ENCODE results near the gene JPH3.

JPH3 gene

DNA sequence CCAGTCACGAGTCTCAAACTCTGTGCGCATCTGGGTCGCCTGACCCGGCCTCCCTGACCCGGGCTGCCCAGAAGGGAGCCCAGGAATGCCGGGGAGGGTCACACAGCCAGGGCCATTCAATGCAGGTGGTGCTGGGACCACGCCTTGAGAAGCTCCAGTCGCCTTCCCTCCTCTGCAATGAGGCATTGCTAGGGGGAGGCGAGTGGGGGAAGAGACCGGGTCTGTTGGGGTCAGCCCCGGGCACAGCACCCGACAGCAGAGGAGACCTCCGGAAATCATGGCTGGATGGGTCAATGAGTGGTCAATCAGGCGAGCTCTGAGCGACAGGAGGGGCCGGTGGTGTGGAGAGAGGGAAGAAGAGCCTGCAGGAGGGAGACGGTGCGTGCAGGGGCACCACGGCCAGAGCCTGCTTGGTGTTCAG lies 13.3 kb downstream of the JPH3 start:
- TF ChIP-seq, protein P1, sequence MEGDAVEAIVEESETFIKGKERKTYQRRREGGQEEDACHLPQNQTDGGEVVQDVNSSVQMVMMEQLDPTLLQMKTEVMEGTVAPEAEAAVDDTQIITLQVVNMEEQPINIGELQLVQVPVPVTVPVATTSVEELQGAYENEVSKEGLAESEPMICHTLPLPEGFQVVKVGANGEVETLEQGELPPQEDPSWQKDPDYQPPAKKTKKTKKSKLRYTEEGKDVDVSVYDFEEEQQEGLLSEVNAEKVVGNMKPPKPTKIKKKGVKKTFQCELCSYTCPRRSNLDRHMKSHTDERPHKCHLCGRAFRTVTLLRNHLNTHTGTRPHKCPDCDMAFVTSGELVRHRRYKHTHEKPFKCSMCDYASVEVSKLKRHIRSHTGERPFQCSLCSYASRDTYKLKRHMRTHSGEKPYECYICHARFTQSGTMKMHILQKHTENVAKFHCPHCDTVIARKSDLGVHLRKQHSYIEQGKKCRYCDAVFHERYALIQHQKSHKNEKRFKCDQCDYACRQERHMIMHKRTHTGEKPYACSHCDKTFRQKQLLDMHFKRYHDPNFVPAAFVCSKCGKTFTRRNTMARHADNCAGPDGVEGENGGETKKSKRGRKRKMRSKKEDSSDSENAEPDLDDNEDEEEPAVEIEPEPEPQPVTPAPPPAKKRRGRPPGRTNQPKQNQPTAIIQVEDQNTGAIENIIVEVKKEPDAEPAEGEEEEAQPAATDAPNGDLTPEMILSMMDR (IDR thresholded peaks at IDR 0.05; ENCODE audit: unreplicated experiment in 3 of 3): no peak
- Mint-ChIP-seq H3K4me3 (no peak overlapping the region), H3K4me1 (no peaks in the 10 kb centered on the region), H3K9me3 (no peaks in the 10 kb centered on the region), H3K27me3 (ENCODE audit: low read depth) (peaks cover 39% of the 10 kb centered on the region), H3K36me3 (ENCODE audit: low read depth) (no peaks in the 10 kb centered on the region), H3K27ac (no peak overlapping the region)

- H3K27ac Mint-ChIP-seq: no peak overlapping the region
- H3K27me3 Mint-ChIP-seq (ENCODE audit: low read depth): peaks cover 33% of the 10 kb centered on the region
- no peaks in the 10 kb centered on the region for H3K9me3 Mint-ChIP-seq
- H3K4me1 Mint-ChIP-seq: no peaks in the 10 kb centered on the region
- H3K4me3 Mint-ChIP-seq: no peak overlapping the region
- H3K36me3 Mint-ChIP-seq (ENCODE audit: low read depth): no peaks in the 10 kb centered on the region
- TF ChIP-seq, protein P1 (IDR thresholded peaks at IDR 0.05; ENCODE audit: unreplicated experiment in 3 of 3): no peak
Measured at GRCh38 chr16:87616556-87616955, 14.2 kb downstream of the JPH3 start.

DNA sequence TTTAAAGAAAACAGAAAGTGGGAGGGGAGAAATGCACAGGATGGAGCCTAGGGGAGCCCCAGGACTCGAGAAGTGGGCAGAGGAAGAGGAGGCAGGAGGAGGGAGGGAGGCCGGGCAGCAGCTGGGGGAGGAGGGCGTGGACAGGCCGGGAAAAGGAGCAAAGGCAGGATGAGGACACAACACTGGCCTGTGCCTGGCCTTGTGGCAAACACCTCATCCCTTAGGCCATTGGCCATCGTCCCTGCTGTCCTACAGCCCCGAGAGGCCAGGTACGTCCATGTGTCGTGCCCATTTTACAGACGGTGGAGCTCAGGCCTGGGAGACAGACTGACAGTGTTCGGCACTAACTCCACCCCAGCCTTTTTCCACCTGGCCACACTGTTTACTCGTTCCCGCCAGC lies 15.9 kb downstream of the JPH3 start:
- Mint-ChIP-seq H3K4me1 (no peaks in the 10 kb centered on the region), H3K36me3 (ENCODE audit: low read depth) (no peaks in the 10 kb centered on the region), H3K27me3 (ENCODE audit: low read depth) (peaks cover 29% of the 10 kb centered on the region), H3K4me3 (no peak overlapping the region), H3K27ac (no peak overlapping the region), H3K9me3 (no peaks in the 10 kb centered on the region)
- TF ChIP-seq, protein P1 (IDR thresholded peaks at IDR 0.05; ENCODE audit: unreplicated experiment in 3 of 3): no peak

DNA sequence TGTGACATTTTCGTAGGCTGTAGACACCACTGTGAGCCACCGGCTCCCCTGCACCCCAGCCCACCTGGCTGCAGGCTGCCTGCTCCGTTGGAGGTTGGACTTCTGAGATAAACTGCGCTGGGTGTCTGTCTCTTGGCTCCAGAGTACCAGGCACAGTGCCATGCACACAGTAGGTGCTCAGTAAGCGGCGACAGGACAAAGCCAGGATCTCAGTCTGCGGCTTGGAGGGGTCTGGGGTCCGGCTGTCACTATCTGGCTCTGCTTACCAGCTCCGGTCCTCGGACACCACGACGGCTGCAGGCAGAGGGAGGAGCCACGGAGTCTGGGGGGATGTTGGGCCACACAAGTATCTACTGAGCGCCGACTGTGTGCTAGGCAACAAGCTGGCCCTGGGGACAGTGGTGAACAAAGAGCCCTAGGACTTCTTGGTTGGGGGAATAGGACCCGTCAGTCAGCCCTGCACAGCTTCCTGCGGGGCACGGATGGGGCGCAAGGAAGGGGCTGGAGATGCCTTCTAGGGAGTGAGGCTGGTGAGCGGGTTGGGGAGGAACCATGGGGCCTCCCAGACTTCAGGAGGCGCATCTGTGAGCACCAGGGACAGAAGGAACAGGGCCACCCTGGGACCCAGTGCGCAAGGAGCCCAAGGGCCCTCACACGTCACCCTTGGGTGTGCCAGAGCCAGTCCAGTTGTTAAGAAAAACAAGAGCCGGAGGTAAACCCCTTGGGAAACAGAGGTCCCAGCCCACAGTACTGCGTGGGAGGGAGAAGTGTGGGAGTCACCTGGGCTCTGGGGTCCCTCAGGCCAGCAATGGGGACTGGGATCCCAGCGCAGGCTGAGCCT lies 17.3 kb downstream of the JPH3 start:
- H3K4me1 Mint-ChIP-seq: no peaks in the 10 kb centered on the region
- peaks cover 25% of the 10 kb centered on the region for H3K27me3 Mint-ChIP-seq (ENCODE audit: low read depth)
- no peak overlapping the region for H3K27ac Mint-ChIP-seq
- H3K9me3 Mint-ChIP-seq: no peaks in the 10 kb centered on the region
- no peaks in the 10 kb centered on the region for H3K36me3 Mint-ChIP-seq (ENCODE audit: low read depth)
- no peak overlapping the region for H3K4me3 Mint-ChIP-seq
- TF ChIP-seq, protein P1 (IDR thresholded peaks at IDR 0.05; ENCODE audit: unreplicated experiment in 3 of 3): no peak

- Mint-ChIP-seq H3K9me3 (no peaks in the 10 kb centered on the region), H3K36me3 (ENCODE audit: low read depth) (no peaks in the 10 kb centered on the region), H3K27ac (no peak overlapping the region), H3K27me3 (ENCODE audit: low read depth) (peaks cover 25% of the 10 kb centered on the region), H3K4me3 (no peak overlapping the region), H3K4me1 (no peaks in the 10 kb centered on the region)
- TF ChIP-seq, protein P1 (IDR thresholded peaks at IDR 0.05; ENCODE audit: unreplicated experiment in 3 of 3): no peak
Measured at GRCh38 chr16:87620201-87620495, 17.8 kb downstream of the JPH3 start.

GRCh38 chr16:87621550-87621829 lies 19.2 kb downstream of the JPH3 start:
- no peaks in the 10 kb centered on the region for H3K36me3 Mint-ChIP-seq (ENCODE audit: low read depth)

More at GRCh38 chr16:87621550-87621829, 19.2 kb downstream of the JPH3 start:
- H3K4me1 Mint-ChIP-seq: no peaks in the 10 kb centered on the region
- TF ChIP-seq, protein P1 (IDR thresholded peaks at IDR 0.05; ENCODE audit: unreplicated experiment in 3 of 3): no peak
- no peak overlapping the region for H3K27ac Mint-ChIP-seq
- no peak overlapping the region for H3K4me3 Mint-ChIP-seq
- H3K9me3 Mint-ChIP-seq: no peaks in the 10 kb centered on the region
- H3K27me3 Mint-ChIP-seq (ENCODE audit: low read depth): peaks cover 19% of the 10 kb centered on the region
